Activated T-cell treated with anti-CD3 and anti-CD28 coated beads for 1 hour (primary cell): ENCODE data around the gene CHPT1.

Experiments
- DNase-seq: peaks from one replicate; pipeline ENCODE4 v3.0.0-alpha.2; 2020; ENCODE audit warnings: low read depth

The CHPT1 gene

GRCh38 chr12:101685092-101685491 is 12.3 kb upstream of the CHPT1 start:
- DNase-seq: no peak

GRCh38 chr12:101686176-101686575 is 11.3 kb upstream of the CHPT1 start:
- no peak for DNase-seq

GRCh38 chr12:101690544-101691098 is 6.8 kb upstream of the CHPT1 start:
- no peak for DNase-seq

DNA sequence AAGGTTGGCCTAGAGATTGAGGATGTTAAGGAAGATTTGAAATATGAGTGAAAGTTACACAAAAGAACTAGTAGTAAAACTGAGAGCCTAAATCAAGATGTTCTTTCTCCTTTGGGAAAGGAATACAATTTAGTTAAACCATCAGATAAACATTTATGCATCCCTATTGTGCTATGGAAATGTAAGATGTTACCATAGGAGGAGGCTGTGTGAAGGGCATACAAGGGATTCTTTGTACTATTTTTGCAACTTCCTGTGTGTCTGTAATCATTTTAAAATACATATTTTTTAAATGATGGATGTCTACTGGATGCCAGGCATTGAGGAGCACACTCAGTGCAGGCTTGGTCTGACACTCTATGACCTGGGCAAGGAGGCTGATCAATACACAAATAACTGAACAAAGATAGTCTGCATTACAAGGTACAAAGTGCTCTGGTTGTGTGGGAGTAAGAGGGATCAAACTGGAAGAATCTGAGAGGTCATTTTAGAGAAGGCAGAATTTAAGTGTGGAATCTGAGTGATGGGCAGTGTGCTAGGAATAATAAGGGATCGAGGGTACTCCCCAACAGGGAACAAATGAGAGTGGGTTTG is 5.8 kb upstream of the CHPT1 start:
- no peak for DNase-seq

DNA sequence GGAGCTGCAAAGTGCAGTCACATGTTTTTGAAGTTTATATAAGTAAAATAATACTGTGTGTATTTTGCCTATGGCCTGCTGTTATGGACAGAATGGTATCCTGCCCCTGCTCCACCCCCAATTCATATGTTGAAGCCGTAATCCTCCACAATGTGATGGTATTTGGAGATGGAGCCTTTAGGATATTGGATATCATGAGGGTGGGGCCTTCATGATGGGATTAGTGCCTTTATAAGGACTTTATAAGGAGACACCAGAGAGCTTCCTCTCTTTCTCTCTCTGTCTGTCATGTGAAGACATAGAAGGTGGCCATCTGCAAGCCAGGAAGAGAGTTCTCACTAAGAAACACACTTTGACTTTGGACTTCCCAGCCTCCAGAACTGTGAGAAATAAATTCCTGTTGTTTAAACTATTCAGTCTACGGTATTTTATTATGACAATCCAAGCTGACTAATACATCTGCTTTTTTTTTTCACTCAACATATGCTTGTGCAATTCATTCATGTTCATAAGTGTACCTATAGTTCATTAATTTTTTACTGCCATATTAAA is 3.1 kb upstream of the CHPT1 start:
- no peak for DNase-seq

- DNase-seq: no peak
These were observed 2.5 kb upstream of the CHPT1 start for GRCh38 chr12:101694986-101695385.

DNA sequence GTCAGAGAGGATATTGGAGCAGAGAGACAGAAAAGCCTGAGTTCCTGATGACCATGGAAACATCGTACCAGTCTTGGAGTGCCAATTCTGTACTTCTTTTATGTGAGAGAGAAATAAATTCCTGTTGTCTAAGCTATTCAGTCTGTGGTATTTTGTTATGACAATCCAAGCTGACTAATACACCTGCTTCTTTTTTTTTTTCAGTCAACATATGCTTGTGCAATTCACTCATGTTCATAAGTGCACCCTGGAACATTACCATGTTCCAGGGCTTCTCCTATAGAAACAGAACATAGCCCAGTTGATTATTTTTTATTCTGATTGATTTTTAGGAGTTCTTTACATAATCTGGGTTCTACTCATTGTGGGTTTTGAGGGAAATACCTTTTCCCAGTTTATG is 1.7 kb upstream of the CHPT1 start:
- no peak for DNase-seq

DNA sequence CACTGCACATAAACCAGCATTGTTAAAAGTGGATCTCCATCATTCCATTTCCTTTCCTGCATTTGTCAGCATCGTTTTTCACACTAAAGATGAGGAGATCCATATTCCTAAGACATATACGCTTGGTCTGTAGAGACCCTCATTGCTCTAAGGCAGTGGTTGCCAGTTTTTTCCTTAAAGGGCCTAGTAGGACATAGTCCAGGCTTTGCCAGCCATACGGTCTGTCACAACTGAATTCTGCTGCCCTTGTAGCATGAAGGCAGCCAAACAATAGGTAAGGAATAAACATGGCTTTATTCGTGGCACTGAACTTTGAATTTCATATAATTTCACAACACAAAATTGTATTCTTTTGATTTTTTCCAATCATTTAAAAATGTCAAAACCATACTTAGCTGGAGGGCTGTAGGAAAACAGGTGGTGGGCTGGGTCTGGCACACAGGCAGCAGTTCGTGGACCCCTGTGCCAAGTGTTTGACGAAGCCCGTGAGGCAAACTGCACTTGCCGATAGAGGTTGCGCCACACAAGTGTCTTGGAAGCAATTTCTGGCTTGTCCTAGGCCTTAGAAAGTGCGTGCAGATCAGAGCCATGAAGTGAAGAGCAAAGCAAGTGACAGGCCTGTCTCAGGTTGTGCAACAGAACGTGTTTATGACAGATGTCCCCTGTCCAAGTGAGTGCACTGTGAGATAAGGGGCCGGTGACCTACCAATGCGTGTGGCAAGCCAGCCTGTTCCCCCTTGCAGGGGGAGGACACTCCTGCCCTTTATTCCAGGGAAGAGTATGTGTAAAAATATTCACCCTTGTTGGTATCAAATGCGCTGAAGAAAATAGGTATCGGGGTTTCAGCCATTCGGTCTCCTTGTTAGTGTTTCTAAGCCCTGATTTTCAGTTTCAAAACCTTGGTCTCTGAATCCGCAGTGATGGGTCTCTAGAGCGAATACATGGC is 916 bp upstream of the CHPT1 start:
- no peak for DNase-seq

DNA sequence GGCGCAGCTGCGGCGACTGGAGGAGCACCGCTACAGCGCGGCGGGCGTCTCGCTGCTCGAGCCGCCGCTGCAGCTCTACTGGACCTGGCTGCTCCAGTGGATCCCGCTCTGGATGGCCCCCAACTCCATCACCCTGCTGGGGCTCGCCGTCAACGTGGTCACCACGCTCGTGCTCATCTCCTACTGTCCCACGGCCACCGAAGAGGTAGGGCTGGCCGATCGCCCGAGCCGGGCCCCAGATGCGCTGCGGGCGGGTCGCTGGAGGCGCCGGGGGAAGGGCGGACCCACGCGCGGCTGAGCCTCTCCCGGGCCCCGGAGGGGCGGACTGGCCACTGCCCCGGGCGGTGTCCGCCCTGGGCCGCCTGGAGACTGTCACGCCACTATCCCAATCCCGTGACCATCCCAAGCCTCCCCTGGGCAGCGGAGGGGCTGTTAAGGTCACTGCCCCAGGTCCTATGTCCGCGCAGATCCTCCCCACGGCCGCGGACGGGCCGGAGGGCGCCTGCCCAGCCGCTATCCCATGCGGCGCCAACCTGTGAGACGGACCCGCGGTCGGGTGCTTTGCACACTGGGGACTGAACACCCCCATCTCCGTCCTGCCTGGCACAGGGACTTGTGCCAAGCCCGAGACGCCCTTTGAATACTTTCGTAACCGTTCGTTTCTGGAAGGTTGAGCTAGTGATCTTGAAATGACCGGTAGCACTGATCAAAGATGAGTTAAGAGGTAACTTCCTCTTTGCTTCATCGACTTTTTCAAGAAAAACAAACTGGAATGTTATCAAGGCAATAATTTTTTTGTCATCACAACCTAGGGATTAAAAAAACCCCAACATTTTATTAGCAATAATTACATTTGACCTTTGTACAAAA is 725 bp downstream of the CHPT1 start:
- peak; percentile 5 for DNase-seq

DNA sequence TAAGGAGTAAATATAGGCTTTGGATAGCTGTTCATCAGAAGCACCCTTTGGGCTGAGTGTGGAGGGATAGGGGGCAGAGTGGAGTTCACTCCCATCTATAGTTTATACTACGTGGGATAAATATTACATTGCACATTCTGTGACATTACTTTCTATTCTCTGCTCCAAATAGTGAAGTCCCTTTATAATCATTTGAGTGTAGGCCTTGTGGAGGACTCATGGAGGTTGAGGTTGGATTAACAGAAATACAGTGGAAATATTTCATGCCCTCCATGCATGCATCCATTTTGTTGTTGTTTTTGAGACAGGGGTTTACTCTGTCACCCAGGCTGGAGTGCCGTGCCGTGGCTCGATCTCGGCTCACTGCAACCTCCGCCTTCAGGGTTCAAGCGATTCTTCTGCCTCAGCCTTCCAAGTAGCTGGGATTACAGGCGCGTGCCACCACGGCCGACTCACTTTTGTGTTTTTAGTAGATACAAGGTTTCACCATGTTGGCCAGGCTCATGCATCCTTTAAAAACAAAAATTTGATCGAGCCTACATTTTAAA is 1.4 kb downstream of the CHPT1 start:
- no peak for DNase-seq

GRCh38 chr12:101700299-101700820 is 2.9 kb downstream of the CHPT1 start:
- no peak for DNase-seq

DNA sequence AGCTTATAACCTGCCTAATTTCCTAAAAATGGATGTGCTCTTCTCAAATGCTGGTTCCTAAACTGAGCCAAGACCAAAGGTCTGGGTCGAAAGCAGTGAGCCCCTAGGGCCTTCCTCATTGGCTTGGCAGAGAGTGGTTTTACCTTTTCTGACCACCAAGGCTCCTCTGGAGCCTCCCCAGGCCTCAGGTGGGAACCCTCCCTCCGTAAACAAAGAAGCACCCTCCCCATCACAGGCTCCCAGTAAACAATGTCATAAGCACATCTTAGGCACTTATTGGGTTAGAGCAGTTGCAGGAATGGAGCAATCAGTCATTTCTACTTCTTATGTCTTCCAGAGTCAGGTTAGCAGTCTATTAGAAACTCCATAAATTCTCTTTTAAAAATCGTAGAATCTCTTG is 6.0 kb downstream of the CHPT1 start:
- DNase-seq: no peak

DNA sequence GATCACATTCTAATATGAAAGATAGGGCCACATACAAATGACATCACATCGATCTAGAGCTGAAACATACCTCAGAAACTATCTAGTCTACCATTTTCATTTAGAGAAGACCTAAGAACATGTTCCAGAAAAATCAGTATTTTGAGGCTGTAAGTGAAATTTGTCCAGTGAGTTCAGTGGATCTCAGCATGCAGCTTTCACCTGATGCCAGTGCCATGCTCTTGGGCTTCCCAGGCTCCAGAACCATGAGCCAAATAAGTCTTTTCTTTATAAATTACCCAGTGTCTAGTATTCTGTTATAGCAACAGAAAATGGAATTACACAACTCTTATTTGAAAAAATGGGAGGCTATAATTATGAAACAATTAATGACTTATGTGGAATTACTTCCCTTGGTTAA is 9.0 kb downstream of the CHPT1 start:
- no peak for DNase-seq

DNA sequence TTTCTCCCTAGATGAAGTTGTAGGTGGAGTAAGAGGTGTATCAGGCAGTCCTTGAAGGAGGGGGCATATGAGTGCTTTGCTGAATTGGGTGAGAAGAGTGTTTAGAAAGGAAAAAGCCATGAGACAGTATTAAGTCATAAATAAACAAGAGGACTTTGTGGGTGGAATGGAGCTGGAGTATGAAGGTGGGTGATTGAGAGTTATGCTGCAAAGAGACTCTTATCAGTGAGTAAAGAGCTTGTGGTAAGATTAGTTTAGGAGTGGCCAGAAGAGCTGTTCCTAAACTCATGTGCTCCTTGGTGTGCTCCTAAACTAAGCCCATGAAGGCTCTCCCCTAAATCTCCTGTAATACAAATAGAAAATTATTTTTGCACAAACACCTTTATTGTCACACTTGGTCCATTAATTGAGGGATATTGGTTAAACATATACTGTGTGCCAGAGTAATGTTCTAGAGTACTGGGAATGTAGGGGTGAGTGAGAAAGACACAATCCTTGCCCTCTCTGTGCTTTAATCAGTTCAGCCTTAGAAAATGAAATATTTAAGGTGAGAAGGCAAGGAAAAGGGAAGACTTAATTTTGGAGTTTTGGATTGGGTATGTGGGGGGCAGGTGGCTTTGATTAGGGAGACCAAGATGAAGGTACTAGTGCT is 9.8 kb downstream of the CHPT1 start:
- no peak for DNase-seq

DNA sequence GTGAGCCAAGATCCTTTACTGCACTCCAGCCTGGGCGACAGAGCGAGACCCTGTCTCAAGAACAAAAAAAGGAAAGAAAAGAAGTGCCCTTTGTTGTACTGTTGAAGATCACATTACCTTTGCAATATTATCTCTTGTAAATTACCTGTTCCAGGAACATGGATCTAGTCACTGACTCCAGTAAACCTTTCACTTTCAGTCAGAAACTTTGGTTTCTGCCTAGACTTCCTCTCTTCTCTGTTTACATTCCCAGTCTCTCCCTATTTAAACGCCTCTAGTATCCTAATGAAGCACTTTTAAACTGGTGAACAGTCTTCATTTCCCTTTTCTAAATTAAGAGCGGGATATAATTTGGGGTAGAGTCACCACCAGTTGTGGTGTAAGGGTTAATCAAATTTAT is 12.8 kb downstream of the CHPT1 start:
- DNase-seq: no peak

DNA sequence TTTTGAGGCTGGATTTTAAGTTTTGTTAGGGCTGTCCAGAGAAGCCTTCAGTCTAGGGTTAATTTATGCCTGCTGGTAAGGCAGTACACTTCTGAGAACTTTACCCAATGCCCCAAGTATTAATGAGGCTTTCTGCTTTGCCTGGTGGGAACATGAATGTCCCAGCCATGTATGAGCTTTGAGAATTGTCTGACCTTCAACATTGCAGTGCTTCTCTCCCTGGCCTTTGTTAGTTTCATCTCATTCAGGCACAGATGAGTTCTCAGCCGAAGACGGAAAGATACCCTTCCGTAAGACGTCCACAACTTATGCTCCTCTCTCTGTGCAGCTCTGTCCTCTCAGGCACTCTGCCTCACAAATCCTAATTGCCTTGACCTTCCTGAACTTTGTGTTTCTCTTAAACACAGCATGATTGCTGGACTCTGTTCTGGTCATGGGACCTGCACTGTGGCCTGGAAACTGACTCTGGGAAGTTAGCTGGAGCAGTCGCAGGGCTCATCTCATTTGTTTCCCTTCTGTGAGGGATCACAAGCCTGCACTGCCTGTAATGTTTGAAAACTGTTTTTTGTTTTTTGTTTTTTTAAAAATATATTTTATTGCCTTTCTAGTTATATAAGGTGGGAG is 15.7 kb downstream of the CHPT1 start:
- DNase-seq: no peak

DNA sequence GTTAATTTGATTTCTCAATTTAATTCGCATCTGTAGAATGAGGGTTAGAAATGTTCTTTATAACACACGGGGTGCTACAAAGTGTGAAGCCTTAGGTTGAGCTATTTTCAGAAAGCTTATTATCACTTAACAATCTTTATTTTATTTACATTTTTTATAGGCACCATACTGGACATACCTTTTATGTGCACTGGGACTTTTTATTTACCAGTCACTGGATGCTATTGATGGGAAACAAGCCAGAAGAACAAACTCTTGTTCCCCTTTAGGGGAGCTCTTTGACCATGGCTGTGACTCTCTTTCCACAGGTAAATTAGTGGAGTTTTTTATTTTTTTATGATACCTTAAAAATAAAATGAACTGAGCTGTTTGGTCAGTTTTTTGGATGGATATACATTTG is 16.5 kb downstream of the CHPT1 start:
- no peak for DNase-seq

GRCh38 chr12:101714877-101715444 is 17.5 kb downstream of the CHPT1 start:
- no peak for DNase-seq

DNA sequence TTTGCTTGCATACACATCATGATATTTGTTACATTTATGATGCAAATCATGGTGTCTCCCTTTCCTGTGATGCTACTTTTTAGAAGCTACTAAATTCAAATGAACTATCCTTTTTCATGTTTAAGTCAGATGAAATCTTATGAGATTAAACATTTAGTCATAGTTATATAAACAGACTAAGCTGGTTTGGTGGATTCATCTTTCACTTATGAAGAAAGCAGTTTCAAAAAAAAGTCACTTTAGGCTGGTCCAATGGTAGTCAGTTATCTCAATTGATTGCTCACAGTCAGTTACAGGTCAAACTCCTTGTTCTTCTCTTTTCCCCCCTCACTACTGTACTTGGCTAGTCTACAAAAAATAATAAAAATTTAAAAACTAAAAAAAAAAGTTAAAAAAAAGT is 22.1 kb downstream of the CHPT1 start:
- no peak for DNase-seq

- no peak for DNase-seq
These were observed 22.7 kb downstream of the CHPT1 start for GRCh38 chr12:101720118-101720517.
